ENCODE measurements around the gene UNC5CL.

GRCh38 chr6:41009669-41010068, 29.4 kb downstream of the UNC5CL start:
- TF ChIP-seq CTCF (conservative IDR thresholded peaks at IDR 0.05 in 1 of 2, IDR thresholded peaks at IDR 0.05 in 1 of 2; ENCODE audit: low read depth in 1 of 2, low read length in 2 of 2) (no peak), EZH2 (IDR thresholded peaks at IDR 0.05; ENCODE audit: low read length, missing control alignments) (no peak)

All from fibroblast of lung (primary cell).